Putamen (tissue), 1 donor: ENCODE results near the gene TEX22.
A peak's percentile ranks its signal among the peaks of the same experiment; 100 is the strongest.

Experiments
- DNase-seq: peaks from one replicate; pipeline ENCODE4 v3.0.0-alpha.2; 2016; ENCODE audit warnings: low spot score

The TEX22 gene

GRCh38 chr14:105439710-105440553 is 41.6 kb downstream of the TEX22 start:
- no peak for DNase-seq

GRCh38 chr14:105440554-105440900 is 42.2 kb downstream of the TEX22 start:
- no peak for DNase-seq

- DNase-seq, result no peak
These were observed 42.7 kb downstream of the TEX22 start for GRCh38 chr14:105440992-105441391.

DNA sequence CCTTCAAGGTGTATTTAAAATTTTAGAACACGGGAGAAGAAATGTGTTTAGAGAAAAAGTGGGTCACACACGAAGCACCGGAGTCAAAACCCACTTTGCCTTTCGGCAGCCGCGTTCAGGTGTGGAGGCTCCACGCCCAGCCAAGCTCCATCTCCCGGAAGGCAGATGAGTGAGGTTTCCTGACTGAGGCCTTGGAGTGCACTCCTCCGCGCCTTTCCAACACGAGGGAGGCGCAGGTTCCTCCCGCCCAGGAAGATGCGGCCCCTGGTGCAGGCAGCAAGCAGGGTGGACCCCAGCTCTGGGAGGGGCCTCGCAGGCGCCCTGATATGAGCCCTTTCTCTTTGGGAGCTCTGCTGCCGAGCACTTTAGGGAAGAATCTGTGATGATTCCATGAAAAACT is 43.8 kb downstream of the TEX22 start:
- peak; percentile 38 for DNase-seq

DNA sequence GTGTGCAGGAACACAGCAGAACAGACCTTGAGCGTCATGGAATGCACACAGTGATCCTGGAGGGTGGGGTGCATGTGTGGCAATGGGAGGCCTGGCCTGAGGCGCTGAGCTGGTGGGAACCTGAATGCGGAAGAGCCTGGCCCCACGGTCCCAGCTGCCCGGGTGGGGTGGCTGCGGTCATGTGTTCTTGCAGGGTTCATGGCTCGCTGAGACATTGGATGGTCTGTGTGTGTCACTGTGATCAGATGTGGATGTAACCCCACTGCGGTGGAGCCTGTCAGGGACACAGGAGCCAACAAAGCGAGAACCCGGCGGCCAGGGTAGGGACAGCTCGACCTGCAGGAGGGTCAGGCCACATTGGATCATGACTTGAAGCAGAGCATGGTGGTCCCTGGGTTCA is 44.5 kb downstream of the TEX22 start:
- no peak for DNase-seq

GRCh38 chr14:105444859-105445258 is 46.5 kb downstream of the TEX22 start:
- DNase-seq, result no peak

DNA sequence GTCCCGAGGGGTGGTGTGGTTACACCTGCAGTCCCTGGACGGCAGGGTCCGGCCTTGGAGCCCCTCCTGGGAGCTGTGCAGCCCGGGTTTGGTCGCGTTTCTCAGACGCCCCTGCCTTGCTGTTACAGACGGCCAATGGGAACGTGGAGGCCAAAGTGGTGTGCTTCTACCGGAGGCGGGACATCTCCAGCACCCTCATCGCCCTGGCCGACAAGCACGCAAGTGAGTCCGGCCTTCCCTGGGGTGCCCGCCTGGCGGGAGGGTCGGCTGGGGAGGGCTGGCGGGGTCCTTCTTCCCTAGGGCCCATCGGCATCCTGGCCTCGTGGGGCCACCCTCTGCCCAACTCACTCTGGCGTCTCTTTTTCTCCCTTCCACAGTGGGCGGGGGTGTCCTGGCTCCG is 47.0 kb downstream of the TEX22 start:
- no peak for DNase-seq

GRCh38 chr14:105445901-105446845 is 47.8 kb downstream of the TEX22 start:
- no peak for DNase-seq

- no peak for DNase-seq
These were observed 48.6 kb downstream of the TEX22 start for GRCh38 chr14:105446971-105447370.

- no peak for DNase-seq
These were observed 49.6 kb downstream of the TEX22 start for GRCh38 chr14:105447651-105448640.

GRCh38 chr14:105448706-105449111 is 50.4 kb downstream of the TEX22 start:
- peak; percentile 68 for DNase-seq

- DNase-seq, result no peak
These were observed 51.2 kb downstream of the TEX22 start for GRCh38 chr14:105449276-105450122.

GRCh38 chr14:105450123-105450505 is 51.8 kb downstream of the TEX22 start:
- no peak for DNase-seq

DNA sequence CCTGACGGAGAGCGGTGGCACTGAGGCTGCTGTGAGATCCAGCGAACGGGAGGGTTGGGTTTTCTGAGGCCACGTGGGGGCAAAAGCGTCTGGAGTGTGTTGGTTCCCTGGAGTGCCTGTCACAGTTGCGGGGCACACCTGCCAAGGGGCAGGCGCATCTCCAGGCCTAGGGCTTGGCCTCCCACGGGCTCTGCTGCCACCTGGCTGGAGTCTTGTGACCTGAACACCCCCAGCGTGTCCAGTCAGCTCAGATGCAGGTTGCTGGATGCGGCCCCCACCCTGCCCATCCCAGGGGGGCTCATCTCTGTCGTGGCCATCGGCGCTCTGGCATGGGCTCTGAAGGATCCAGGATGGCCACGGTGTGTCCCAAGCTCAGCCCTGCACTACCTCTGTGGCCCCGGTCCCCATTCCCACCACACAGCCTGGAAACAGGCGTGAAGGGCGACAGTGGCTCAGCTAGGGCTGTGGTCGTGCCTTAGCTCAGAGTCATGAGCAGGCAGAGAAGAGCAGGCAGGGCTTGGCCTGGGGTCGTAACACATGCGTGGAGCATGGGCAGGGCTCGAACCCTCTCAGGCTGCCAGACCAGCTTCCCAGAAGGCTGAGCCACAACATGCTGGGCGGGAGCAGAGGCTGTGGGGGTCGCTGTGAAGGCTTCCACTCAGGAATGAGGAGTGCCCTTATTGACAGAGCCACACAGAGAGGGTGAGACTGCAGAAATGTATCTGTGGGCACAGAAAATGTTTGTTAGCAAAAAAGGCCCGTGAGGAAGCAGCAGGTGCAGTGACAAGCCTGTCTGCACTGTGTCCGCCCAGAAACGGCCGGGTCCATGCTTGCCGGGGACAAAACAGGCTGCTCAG is 52.8 kb downstream of the TEX22 start:
- no peak for DNase-seq

DNA sequence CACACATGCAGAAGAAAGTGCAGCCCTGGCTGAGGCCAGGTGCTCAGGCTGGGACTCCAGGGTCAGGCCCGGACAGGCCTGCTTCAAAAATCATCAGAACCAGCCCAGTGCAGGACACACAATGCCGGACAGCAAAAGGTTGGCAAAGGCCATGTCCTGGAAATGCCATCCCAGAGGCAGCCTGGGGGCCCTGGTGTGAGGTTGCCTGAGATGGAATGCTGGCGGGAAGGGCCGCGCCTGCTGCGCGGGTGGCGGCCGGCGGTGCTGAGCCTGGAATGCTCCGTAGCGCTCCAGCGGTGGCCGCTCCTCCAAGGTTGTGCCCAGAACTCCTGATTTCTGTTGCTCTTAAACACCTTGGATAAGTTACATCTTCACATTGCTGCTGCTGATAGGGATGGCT is 54.6 kb downstream of the TEX22 start:
- no peak for DNase-seq

GRCh38 chr14:105453847-105454246 is 55.5 kb downstream of the TEX22 start:
- no peak for DNase-seq

- peak; percentile 52 for DNase-seq
These were observed 56.8 kb downstream of the TEX22 start for GRCh38 chr14:105455086-105455640.

DNA sequence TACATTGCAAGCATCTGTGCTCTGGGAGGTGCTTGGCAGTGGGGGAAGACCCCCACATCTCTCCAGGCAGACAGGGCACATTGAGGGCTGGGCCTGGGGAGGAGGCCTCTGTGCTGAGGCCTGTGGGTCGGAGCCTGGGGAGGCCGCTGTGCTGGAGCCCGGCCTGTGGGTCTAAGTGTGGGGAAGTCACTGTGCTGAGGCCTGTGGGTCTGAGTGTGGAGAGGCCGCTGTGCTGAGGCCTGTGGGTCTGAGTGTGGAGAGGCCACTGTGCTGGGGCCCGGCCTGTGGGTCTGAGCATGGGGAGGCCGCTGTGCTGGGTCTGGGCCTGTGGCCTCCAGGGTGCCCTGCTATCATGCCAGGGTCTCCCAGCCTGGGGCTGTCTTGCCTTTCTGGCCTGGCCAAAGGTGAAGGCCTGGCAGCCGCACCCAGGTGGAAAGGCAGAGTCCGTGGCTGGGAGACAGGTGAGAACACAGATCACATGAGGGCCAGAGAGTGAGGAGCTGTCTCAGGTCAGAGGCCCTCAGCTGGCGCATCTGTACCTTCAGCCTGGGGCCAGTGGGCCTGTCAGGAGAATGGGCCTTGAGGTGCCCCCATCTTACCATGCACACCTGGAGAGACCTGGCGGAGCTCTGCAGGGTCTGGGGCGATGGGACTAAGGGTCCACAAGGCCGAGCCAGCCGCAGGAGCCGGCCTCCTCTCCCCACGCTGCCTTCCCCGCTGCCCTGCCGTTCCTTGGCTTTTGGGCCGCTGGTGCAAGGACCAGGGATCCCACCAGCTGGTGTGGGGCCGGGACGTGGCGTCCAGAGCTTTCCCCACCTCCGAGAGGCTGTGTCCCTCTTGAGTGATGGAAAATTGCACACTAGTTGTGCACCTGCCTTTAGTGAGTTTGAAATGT is 57.7 kb downstream of the TEX22 start:
- DNase-seq, result no peak
